Endothelial cell (in vitro differentiated cells): ENCODE data around the gene NECTIN1. TPM values are rescaled to one million over a fixed set of nuclear protein-coding genes. Genes with fewer than 3 reads are reported as not detected.

ENCODE experiments used
- DNase-seq: peaks from one replicate; pipeline ENCODE4 v3.0.0; 2021; ENCODE audit warnings: low spot score
- H3K27ac Mint-ChIP-seq: one replicate; pipeline ENCODE4 v1.8.0; 2021; ENCODE audit warnings: mixed read lengths, inconsistent platforms; ENCODE audit not compliant: unreplicated experiment
- H3K27me3 Mint-ChIP-seq: one replicate; pipeline ENCODE4 v1.8.0; 2021; ENCODE audit warnings: mild to moderate bottlenecking, moderate library complexity, mixed read lengths, inconsistent platforms; ENCODE audit not compliant: unreplicated experiment
- H3K36me3 Mint-ChIP-seq: one replicate; pipeline ENCODE4 v1.8.0; 2021; ENCODE audit warnings: mild to moderate bottlenecking, low read depth, mixed read lengths, inconsistent platforms; ENCODE audit not compliant: unreplicated experiment
- H3K4me1 Mint-ChIP-seq: one replicate; pipeline ENCODE4 v1.8.0; 2021; ENCODE audit warnings: mild to moderate bottlenecking, mixed read lengths, inconsistent platforms; ENCODE audit not compliant: unreplicated experiment
- H3K4me3 Mint-ChIP-seq: one replicate; pipeline ENCODE4 v1.8.0; 2021; ENCODE audit warnings: mild to moderate bottlenecking, mixed read lengths, inconsistent platforms; ENCODE audit not compliant: unreplicated experiment
- H3K9me3 Mint-ChIP-seq: one replicate; pipeline ENCODE4 v1.8.0; 2021; ENCODE audit warnings: mixed read lengths, inconsistent platforms; ENCODE audit not compliant: unreplicated experiment
- total RNA-seq: library from RNA; stranded (reverse); fragmentation: NEBNext Ultra II Directional; extraction: Animal tissue kit (Norgen Biotek cat#: 25700); gene quantifications from one replicate; pipeline ENCODE4 v1.2.1, GENCODE V29; 2021; ENCODE audit not compliant: unreplicated experiment
- TF ChIP-seq, protein P1 (sequence below): fragments of 200-600 bp; sonication (generic); IDR thresholded peaks from one replicate; pipeline ENCODE4 v1.5.0; 2021; ENCODE audit warnings: antibody characterized with exemption; ENCODE audit not compliant: unreplicated experiment

The NECTIN1 gene
- total RNA-seq, 1 donor from 2014 or later: 17.9 TPM

DNA sequence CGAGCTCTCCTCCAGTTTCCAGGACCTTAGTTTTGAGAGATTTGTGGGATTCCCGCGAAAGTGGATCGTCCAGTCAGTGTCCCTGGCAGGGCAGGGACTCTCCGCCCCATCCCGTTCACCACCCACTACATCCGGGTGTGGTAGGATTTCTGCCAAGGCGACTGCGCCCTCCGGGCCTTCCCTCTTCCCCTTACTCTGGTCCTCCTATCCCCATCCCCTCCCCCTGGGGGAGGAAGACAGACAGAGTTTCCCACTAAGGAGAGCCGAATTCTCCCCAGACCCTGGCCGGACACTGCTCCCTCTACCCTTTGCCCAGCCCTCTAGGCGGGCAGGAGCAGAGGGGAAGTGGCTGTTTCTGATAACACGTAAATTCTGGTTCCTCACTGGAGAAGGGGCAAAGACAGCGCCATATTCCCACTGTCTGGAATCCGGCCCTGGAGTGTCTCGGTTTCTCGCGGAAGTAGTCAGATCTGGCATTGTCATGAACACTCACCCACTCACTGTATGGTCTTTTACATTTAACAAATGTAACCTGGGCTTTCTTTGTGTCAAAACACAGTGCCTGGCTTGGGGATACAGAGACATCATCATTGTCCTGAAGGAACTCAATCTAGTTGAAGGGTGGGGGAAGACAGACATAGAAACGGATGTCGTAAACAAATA lies 1.1 kb upstream of the NECTIN1 start:
- H3K36me3 Mint-ChIP-seq: no peaks in the 10 kb centered on the region
- H3K9me3 Mint-ChIP-seq: no peaks in the 10 kb centered on the region
- H3K27ac Mint-ChIP-seq: no peak overlapping the region
- H3K27me3 Mint-ChIP-seq: peaks cover 4% of the 10 kb centered on the region
- H3K4me1 Mint-ChIP-seq: peaks cover 29% of the 10 kb centered on the region
- TF ChIP-seq, protein P1, sequence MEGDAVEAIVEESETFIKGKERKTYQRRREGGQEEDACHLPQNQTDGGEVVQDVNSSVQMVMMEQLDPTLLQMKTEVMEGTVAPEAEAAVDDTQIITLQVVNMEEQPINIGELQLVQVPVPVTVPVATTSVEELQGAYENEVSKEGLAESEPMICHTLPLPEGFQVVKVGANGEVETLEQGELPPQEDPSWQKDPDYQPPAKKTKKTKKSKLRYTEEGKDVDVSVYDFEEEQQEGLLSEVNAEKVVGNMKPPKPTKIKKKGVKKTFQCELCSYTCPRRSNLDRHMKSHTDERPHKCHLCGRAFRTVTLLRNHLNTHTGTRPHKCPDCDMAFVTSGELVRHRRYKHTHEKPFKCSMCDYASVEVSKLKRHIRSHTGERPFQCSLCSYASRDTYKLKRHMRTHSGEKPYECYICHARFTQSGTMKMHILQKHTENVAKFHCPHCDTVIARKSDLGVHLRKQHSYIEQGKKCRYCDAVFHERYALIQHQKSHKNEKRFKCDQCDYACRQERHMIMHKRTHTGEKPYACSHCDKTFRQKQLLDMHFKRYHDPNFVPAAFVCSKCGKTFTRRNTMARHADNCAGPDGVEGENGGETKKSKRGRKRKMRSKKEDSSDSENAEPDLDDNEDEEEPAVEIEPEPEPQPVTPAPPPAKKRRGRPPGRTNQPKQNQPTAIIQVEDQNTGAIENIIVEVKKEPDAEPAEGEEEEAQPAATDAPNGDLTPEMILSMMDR: no peak
- no peak for DNase-seq
- H3K4me3 Mint-ChIP-seq: peak overlapping the region; percentile 85

DNA sequence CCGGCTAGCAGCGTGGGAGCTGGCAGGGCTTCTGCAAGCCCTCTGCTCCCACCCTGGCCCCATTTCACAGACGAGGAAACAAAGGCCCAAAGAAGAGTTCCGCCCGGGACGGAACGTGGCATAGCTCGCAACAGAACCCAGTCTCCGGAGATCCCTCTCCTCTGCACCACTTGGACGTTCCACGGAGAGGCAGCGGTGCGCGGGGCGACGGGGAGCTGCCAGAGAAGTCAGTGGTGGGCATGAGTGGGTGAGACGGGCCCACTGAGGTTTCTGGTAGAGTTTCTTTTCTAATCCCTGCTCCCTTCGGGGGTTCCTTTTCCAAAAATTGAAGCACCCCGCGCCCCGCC lies 554 bp upstream of the NECTIN1 start:
- TF ChIP-seq, protein P1: peak; percentile 10
- peaks cover 29% of the 10 kb centered on the region for H3K4me1 Mint-ChIP-seq
- H3K27ac Mint-ChIP-seq: no peak overlapping the region
- no peaks in the 10 kb centered on the region for H3K36me3 Mint-ChIP-seq
- H3K27me3 Mint-ChIP-seq: peaks cover 4% of the 10 kb centered on the region
- peak overlapping the region; percentile 85 for H3K4me3 Mint-ChIP-seq
- DNase-seq: no peak
- no peaks in the 10 kb centered on the region for H3K9me3 Mint-ChIP-seq

DNA sequence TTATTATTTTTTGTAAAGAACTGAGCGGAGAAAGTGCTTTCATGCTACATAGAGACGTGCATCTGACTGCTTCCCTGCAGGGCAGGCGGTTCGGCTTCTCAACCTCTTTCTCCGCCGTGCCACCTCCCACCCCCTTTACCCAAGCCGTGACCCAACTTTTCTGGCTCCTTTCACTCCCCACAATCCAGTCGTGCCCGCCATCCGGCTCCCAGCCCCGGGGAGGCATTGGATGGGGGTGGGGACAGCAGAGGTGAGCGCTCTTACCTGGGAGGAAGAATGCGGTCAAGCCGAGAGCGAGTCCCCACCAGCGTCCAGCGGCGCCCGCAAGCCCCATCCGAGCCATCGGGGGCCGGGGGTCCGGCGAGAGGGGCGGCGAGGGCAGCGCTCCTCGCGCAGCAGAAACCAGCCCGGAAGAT lies 781 bp downstream of the NECTIN1 start:
- DNase-seq: no peak
- H3K27me3 Mint-ChIP-seq: peaks cover 4% of the 10 kb centered on the region
- peaks cover 29% of the 10 kb centered on the region for H3K4me1 Mint-ChIP-seq
- TF ChIP-seq, protein P1: no peak
- H3K4me3 Mint-ChIP-seq: peak overlapping the region; percentile 96
- no peaks in the 10 kb centered on the region for H3K9me3 Mint-ChIP-seq
- H3K36me3 Mint-ChIP-seq: no peaks in the 10 kb centered on the region
- no peak overlapping the region for H3K27ac Mint-ChIP-seq

DNA sequence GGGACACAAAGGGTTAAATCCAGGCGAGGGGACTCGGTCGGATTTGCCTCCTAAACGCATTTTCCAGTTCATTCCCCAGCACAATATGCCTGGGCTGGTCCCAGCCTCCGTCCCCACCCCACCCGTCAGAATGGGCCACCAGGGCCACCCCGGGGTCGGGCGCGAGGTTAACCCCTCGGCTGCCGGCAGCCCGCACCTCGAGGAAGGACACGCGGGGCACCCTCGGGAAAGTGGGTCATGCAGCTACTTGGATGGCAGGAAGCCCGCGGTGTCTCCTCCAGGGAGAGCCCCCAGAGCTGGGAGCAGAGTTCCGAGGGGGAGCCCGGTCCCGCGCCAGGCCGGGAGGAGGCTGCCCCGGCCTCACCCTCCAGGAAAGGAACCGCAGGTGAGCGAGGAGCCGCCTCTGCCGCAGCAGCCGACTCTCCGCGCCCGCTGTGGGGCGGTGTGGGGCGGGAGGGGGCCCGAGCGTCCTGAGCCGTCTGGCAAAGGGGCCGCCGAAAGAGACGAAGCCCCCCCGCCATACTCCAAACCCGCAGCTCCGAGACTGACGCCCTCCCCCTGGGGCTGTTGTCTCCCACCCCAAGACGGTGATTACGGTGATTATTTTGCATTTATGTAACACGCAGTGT lies 1.4 kb downstream of the NECTIN1 start:
- Mint-ChIP-seq H3K9me3 (no peaks in the 10 kb centered on the region), H3K36me3 (no peaks in the 10 kb centered on the region), H3K27ac (no peak overlapping the region), H3K4me1 (peaks cover 29% of the 10 kb centered on the region), H3K4me3 (peak overlapping the region; percentile 96), H3K27me3 (peaks cover 4% of the 10 kb centered on the region)
- DNase-seq: peak; percentile 37
- TF ChIP-seq, protein P1: peak; percentile 20
